Smooth muscle cell of the pulmonary artery (primary cell): Measurements from ENCODE around the gene LBH. TPM values are rescaled to one million over a fixed set of nuclear protein-coding genes. Genes with fewer than 3 reads are reported as not detected.

Experiments
- total RNA-seq: library from RNA; depleted of rRNA; stranded (reverse); fragments of >200 nt; gene quantifications from 2 replicates; pipeline ENCODE4 v1.2.3, GENCODE V29; 2014

Gene LBH
- 105 and 253 TPM in 2 replicates for total RNA-seq

GRCh38 chr2:30231212-30231995 lies at the start of gene LBH:
Gene LBH (plus strand): TSS chr2:30231534. CDS start chr2:30231739, 205 bp downstream.

Other genes starting within 250 kb of the LBH start
- gene YPEL5, start 84.5 kb upstream of the LBH start, total RNA-seq, result 110 and 118 TPM in 2 replicates
- 21.7 and 25.1 TPM in 2 replicates for gene LCLAT1, start 215.7 kb downstream of the LBH start, total RNA-seq